OCI-LY3 (cell line): ENCODE data around the gene SARS2.

Experiments used
- EZH2phosphoT487 ChIP-seq: fragments of 200-600 bp; shearing (Covaris generic); IDR thresholded peaks from 2 replicates; pipeline ENCODE4 v1.6.1; 2018; ENCODE audit warnings: antibody characterized with exemption, mixed run types, low read depth
- TF ChIP-seq, protein P1 (sequence below): fragments of 200-600, 300-600 bp; sonication (generic); IDR thresholded peaks from 2 replicates; pipeline ENCODE4 v1.5.1; 2014; ENCODE audit warnings: antibody characterized with exemption, low read length, low read depth

DNA sequence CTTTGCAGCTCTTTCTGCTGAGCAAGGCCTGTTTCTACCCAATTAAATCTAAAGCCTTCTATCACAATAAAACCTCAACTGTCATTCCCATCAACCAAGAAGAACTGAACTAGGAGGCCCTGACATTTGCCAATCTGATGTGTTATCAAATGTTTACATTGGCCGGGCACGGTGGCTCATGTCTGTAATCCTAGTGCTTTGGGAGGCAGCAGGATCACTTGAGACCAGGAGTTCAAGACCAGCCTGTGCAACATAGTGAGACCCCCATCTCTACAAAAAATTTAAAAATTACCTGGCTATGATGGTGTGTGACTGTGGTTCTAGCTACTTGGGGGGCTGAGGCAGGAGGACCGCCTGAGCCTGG, 47.7 kb upstream of the SARS2 start:
- TF ChIP-seq, protein P1, sequence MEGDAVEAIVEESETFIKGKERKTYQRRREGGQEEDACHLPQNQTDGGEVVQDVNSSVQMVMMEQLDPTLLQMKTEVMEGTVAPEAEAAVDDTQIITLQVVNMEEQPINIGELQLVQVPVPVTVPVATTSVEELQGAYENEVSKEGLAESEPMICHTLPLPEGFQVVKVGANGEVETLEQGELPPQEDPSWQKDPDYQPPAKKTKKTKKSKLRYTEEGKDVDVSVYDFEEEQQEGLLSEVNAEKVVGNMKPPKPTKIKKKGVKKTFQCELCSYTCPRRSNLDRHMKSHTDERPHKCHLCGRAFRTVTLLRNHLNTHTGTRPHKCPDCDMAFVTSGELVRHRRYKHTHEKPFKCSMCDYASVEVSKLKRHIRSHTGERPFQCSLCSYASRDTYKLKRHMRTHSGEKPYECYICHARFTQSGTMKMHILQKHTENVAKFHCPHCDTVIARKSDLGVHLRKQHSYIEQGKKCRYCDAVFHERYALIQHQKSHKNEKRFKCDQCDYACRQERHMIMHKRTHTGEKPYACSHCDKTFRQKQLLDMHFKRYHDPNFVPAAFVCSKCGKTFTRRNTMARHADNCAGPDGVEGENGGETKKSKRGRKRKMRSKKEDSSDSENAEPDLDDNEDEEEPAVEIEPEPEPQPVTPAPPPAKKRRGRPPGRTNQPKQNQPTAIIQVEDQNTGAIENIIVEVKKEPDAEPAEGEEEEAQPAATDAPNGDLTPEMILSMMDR: no peak
- TF ChIP-seq EZH2phosphoT487: no peak
